Activated CD8-positive, alpha-beta memory T cell treated with anti-CD3 and anti-CD28 coated beads for 4 hours (primary cell): ENCODE data around the gene CEP126.

Experiments
- DNase-seq, 2 donors: peaks; one replicate each; pipeline ENCODE4 v3.0.0-alpha.2; 2020; ENCODE audit warnings: low read depth in 2 of 2

The CEP126 gene

GRCh38 chr11:101914738-101915426 is at the start of gene CEP126:
CEP126 (plus strand) TSS chr11:101915010; CDS start chr11:101915285, 275 bp downstream.
- peak; percentile 85 to 87 for DNase-seq

- no peak for DNase-seq
Measured at GRCh38 chr11:101866619-101867491, 48.0 kb upstream of the CEP126 start.

GRCh38 chr11:101867951-101868350 is 46.9 kb upstream of the CEP126 start:
- DNase-seq: no peak

GRCh38 chr11:101870510-101870909 is 44.3 kb upstream of the CEP126 start:
- no peak for DNase-seq

- DNase-seq: no peak
Measured at GRCh38 chr11:101872171-101872882, 42.5 kb upstream of the CEP126 start.

- DNase-seq: no peak
Measured at GRCh38 chr11:101880222-101880621, 34.6 kb upstream of the CEP126 start.

GRCh38 chr11:101881586-101881985 is 33.2 kb upstream of the CEP126 start:
- no peak for DNase-seq

GRCh38 chr11:101885631-101886030 is 29.2 kb upstream of the CEP126 start:
- DNase-seq: no peak

- DNase-seq: no peak
Measured at GRCh38 chr11:101889767-101890166, 25.0 kb upstream of the CEP126 start.

- no peak for DNase-seq
Measured at GRCh38 chr11:101894505-101894904, 20.3 kb upstream of the CEP126 start.

- no peak for DNase-seq
Measured at GRCh38 chr11:101907815-101908214, 7.0 kb upstream of the CEP126 start.

GRCh38 chr11:101909087-101909486 is 5.7 kb upstream of the CEP126 start:
- DNase-seq: no peak

GRCh38 chr11:101912823-101913284 is 2.0 kb upstream of the CEP126 start:
- DNase-seq: no peak

GRCh38 chr11:101913656-101914055 is 1.2 kb upstream of the CEP126 start:
- no peak for DNase-seq

GRCh38 chr11:101914341-101914737 is 471 bp upstream of the CEP126 start:
- DNase-seq: no peak

- no peak for DNase-seq
Measured at GRCh38 chr11:101915791-101916291, 1.0 kb downstream of the CEP126 start.

- DNase-seq: no peak
Measured at GRCh38 chr11:101916422-101916821, 1.6 kb downstream of the CEP126 start, which contains the start of gene ANGPTL5. ANGPTL5 (minus strand) TSS chr11:101916522; CDS start chr11:101907909, 8,613 bp downstream.

GRCh38 chr11:101917226-101917625 is 2.4 kb downstream of the CEP126 start:
- DNase-seq: no peak

- DNase-seq: no peak
Measured at GRCh38 chr11:101920992-101921391, 6.2 kb downstream of the CEP126 start.

- DNase-seq: no peak
Measured at GRCh38 chr11:101923554-101923953, 8.7 kb downstream of the CEP126 start.

- no peak for DNase-seq
Measured at GRCh38 chr11:101929294-101929915, 14.6 kb downstream of the CEP126 start.
